ENCODE measurements around the gene CORO7.
"Not testable (repeated sequence)": the region's sequence is repeated elsewhere in the genome, so short reads cannot be mapped to it uniquely, and the experiment has no call there.

CORO7 gene

GRCh38 chr16:4334724-4335495, 81.5 kb downstream of the CORO7 start:
- Histone ChIP-seq H2AFZ (ENCODE audit: low read length) (no peak overlapping the region), H3K14ac (ENCODE audit: low read length) (no peak overlapping the region), H2AK5ac (ENCODE audit: low read depth, low read length) (no peak overlapping the region), H3K27ac (replicated peaks; ENCODE audit: low read length) (no peak overlapping the region), H2BK120ac (ENCODE audit: low read depth, low read length) (peak overlapping the region; percentile 67), H3K36me3 (replicated peaks in 1 of 2; ENCODE audit: control insufficient read depth in 2 of 2, insufficient read depth in 2 of 2, low read length in 2 of 2) (peaks cover 17 to 73% of the 10 kb centered on the region in 2 donors), H2BK5ac (ENCODE audit: low read length) (peak overlapping the region; percentile 75), H3K4me3 (ENCODE audit: low read length in 2 of 2) (no peak overlapping the region), H3K18ac (ENCODE audit: low read length) (no peak overlapping the region), H3K79me1 (ENCODE audit: low read depth, low read length) (peaks cover 23% of the 10 kb centered on the region), H4K91ac (ENCODE audit: low read depth, low read length, poor library complexity) (no peak overlapping the region), H3K4ac (ENCODE audit: low read length) (no peak overlapping the region), H3K4me2 (ENCODE audit: insufficient read depth, low read length, poor library complexity, severe bottlenecking) (no peak overlapping the region), H3K23ac (ENCODE audit: low read depth, low read length, poor library complexity) (peak overlapping the region; percentile 89), H3K27me3 (ENCODE audit: control insufficient read depth in 3 of 3, insufficient read depth in 3 of 3, low read depth in 1 of 3, low read length in 3 of 3) (no peaks in the 10 kb centered on the region), H3K9ac (ENCODE audit: low read depth, low read length, poor library complexity) (no peak overlapping the region), H2BK15ac (ENCODE audit: low read length) (no peak overlapping the region), H2BK12ac (ENCODE audit: low read length) (no peak overlapping the region), H3K9me3 (replicated peaks in 1 of 2; ENCODE audit: control insufficient read depth in 2 of 2, insufficient read depth in 1 of 2, low read depth in 1 of 2, low read length in 2 of 2) (no peaks in the 10 kb centered on the region), H3K4me1 (ENCODE audit: control insufficient read depth in 2 of 2, insufficient read depth in 1 of 2, low read depth in 1 of 2, low read length in 2 of 2) (no peaks in the 10 kb centered on the region), H4K8ac (ENCODE audit: low read depth, low read length) (no peak overlapping the region)
- no CpG with 5 or more reads among the region's 32 CpGs for WGBS, 2 donors (ENCODE audit: extremely low coverage in 2 of 2, insufficient read length in 2 of 2, insufficient replicate concordance in 1 of 2)
- DNase-seq (ENCODE audit: low spot score): no peak

GRCh38 chr16:4333714-4334113, 82.7 kb downstream of the CORO7 start:
- not testable (repeated sequence) for H2AK5ac ChIP-seq (ENCODE audit: low read depth, low read length); H2BK12ac ChIP-seq (ENCODE audit: low read length); H3K23ac ChIP-seq (ENCODE audit: low read depth, low read length, poor library complexity); H2BK15ac ChIP-seq (ENCODE audit: low read length); H3K14ac ChIP-seq (ENCODE audit: low read length); H3K9me3 ChIP-seq (replicated peaks in 1 of 2; ENCODE audit: control insufficient read depth in 2 of 2, insufficient read depth in 1 of 2, low read depth in 1 of 2, low read length in 2 of 2); H3K18ac ChIP-seq (ENCODE audit: low read length); H2AFZ ChIP-seq (ENCODE audit: low read length); H3K4me3 ChIP-seq (ENCODE audit: low read length in 2 of 2); H2BK120ac ChIP-seq (ENCODE audit: low read depth, low read length); H4K91ac ChIP-seq (ENCODE audit: low read depth, low read length, poor library complexity); H3K27ac ChIP-seq (replicated peaks; ENCODE audit: low read length); H3K27me3 ChIP-seq (ENCODE audit: control insufficient read depth in 3 of 3, insufficient read depth in 3 of 3, low read depth in 1 of 3, low read length in 3 of 3); H3K9ac ChIP-seq (ENCODE audit: low read depth, low read length, poor library complexity); H3K4me1 ChIP-seq (ENCODE audit: control insufficient read depth in 2 of 2, insufficient read depth in 1 of 2, low read depth in 1 of 2, low read length in 2 of 2); H2BK5ac ChIP-seq (ENCODE audit: low read length); DNase-seq (ENCODE audit: low spot score); H3K4me2 ChIP-seq (ENCODE audit: insufficient read depth, low read length, poor library complexity, severe bottlenecking); H4K8ac ChIP-seq (ENCODE audit: low read depth, low read length); H3K4ac ChIP-seq (ENCODE audit: low read length)
- no CpG with 5 or more reads among the region's 9 CpGs for WGBS, 2 donors (ENCODE audit: extremely low coverage in 2 of 2, insufficient read length in 2 of 2, insufficient replicate concordance in 1 of 2)
- Histone ChIP-seq H3K79me1 (ENCODE audit: low read depth, low read length) (peaks cover 26% of the 10 kb centered on the region), H3K36me3 (replicated peaks in 1 of 2; ENCODE audit: control insufficient read depth in 2 of 2, insufficient read depth in 2 of 2, low read length in 2 of 2) (peaks cover 17 to 62% of the 10 kb centered on the region in 2 donors)

GRCh38 chr16:4333308-4333638, 83.1 kb downstream of the CORO7 start:
- H3K4ac ChIP-seq (ENCODE audit: low read length): no peak overlapping the region
- no peak overlapping the region for H4K8ac ChIP-seq (ENCODE audit: low read depth, low read length)
- H3K4me3 ChIP-seq (ENCODE audit: low read length in 2 of 2): no peak overlapping the region
- no peak overlapping the region for H3K18ac ChIP-seq (ENCODE audit: low read length)
- H3K36me3 ChIP-seq (replicated peaks in 1 of 2; ENCODE audit: control insufficient read depth in 2 of 2, insufficient read depth in 2 of 2, low read length in 2 of 2): peaks cover 17 to 58% of the 10 kb centered on the region in 2 donors
- no peak overlapping the region for H3K4me2 ChIP-seq (ENCODE audit: insufficient read depth, low read length, poor library complexity, severe bottlenecking)
- WGBS, 2 donors (ENCODE audit: extremely low coverage in 2 of 2, insufficient read length in 2 of 2, insufficient replicate concordance in 1 of 2): no CpG with 5 or more reads among the region's 9 CpGs
- H4K91ac ChIP-seq (ENCODE audit: low read depth, low read length, poor library complexity): no peak overlapping the region
- peak overlapping the region; percentile 84 for H2BK5ac ChIP-seq (ENCODE audit: low read length)
- peak overlapping the region; percentile 70 for H2AK5ac ChIP-seq (ENCODE audit: low read depth, low read length)
- peaks cover 25% of the 10 kb centered on the region for H3K79me1 ChIP-seq (ENCODE audit: low read depth, low read length)
- H3K23ac ChIP-seq (ENCODE audit: low read depth, low read length, poor library complexity): peak overlapping the region; percentile 31
- peaks cover 3 to 9% of the 10 kb centered on the region in 2 donors for H3K4me1 ChIP-seq (ENCODE audit: control insufficient read depth in 2 of 2, insufficient read depth in 1 of 2, low read depth in 1 of 2, low read length in 2 of 2)
- H3K14ac ChIP-seq (ENCODE audit: low read length): peak overlapping the region; percentile 63
- peak overlapping the region; percentile 60 for H3K9ac ChIP-seq (ENCODE audit: low read depth, low read length, poor library complexity)
- no peak for DNase-seq (ENCODE audit: low spot score)
- no peaks in the 10 kb centered on the region for H3K27me3 ChIP-seq (ENCODE audit: control insufficient read depth in 3 of 3, insufficient read depth in 3 of 3, low read depth in 1 of 3, low read length in 3 of 3)
- no peak overlapping the region for H2BK120ac ChIP-seq (ENCODE audit: low read depth, low read length)
- H3K27ac ChIP-seq (replicated peaks; ENCODE audit: low read length): no peak overlapping the region
- no peak overlapping the region for H2AFZ ChIP-seq (ENCODE audit: low read length)
- H3K9me3 ChIP-seq (replicated peaks in 1 of 2; ENCODE audit: control insufficient read depth in 2 of 2, insufficient read depth in 1 of 2, low read depth in 1 of 2, low read length in 2 of 2): no peaks in the 10 kb centered on the region
- H2BK12ac ChIP-seq (ENCODE audit: low read length): no peak overlapping the region
- H2BK15ac ChIP-seq (ENCODE audit: low read length): no peak overlapping the region

GRCh38 chr16:4332623-4333307, 83.6 kb downstream of the CORO7 start:
- no peak overlapping the region for H4K8ac ChIP-seq (ENCODE audit: low read depth, low read length)
- no CpG with 5 or more reads among the region's 19 CpGs for WGBS, 2 donors (ENCODE audit: extremely low coverage in 2 of 2, insufficient read length in 2 of 2, insufficient replicate concordance in 1 of 2)

More at GRCh38 chr16:4332623-4333307, 83.6 kb downstream of the CORO7 start:
- Histone ChIP-seq H3K23ac (ENCODE audit: low read depth, low read length, poor library complexity) (peak overlapping the region; percentile 91), H2AK5ac (ENCODE audit: low read depth, low read length) (peak overlapping the region; percentile 70), H4K91ac (ENCODE audit: low read depth, low read length, poor library complexity) (no peak overlapping the region), H2BK5ac (ENCODE audit: low read length) (peak overlapping the region; percentile 84), H3K27ac (replicated peaks; ENCODE audit: low read length) (no peak overlapping the region), H3K79me1 (ENCODE audit: low read depth, low read length) (peaks cover 24% of the 10 kb centered on the region), H3K4me3 (ENCODE audit: low read length in 2 of 2) (no peak overlapping the region), H3K4me1 (ENCODE audit: control insufficient read depth in 2 of 2, insufficient read depth in 1 of 2, low read depth in 1 of 2, low read length in 2 of 2) (peaks cover 6 to 13% of the 10 kb centered on the region in 2 donors), H3K9me3 (replicated peaks in 1 of 2; ENCODE audit: control insufficient read depth in 2 of 2, insufficient read depth in 1 of 2, low read depth in 1 of 2, low read length in 2 of 2) (no peaks in the 10 kb centered on the region), H2AFZ (ENCODE audit: low read length) (no peak overlapping the region), H3K36me3 (replicated peaks in 1 of 2; ENCODE audit: control insufficient read depth in 2 of 2, insufficient read depth in 2 of 2, low read length in 2 of 2) (peaks cover 17 to 53% of the 10 kb centered on the region in 2 donors), H3K4me2 (ENCODE audit: insufficient read depth, low read length, poor library complexity, severe bottlenecking) (no peak overlapping the region), H3K9ac (ENCODE audit: low read depth, low read length, poor library complexity) (no peak overlapping the region), H2BK12ac (ENCODE audit: low read length) (no peak overlapping the region), H2BK120ac (ENCODE audit: low read depth, low read length) (no peak overlapping the region), H3K27me3 (ENCODE audit: control insufficient read depth in 3 of 3, insufficient read depth in 3 of 3, low read depth in 1 of 3, low read length in 3 of 3) (no peaks in the 10 kb centered on the region), H3K18ac (ENCODE audit: low read length) (no peak overlapping the region), H3K4ac (ENCODE audit: low read length) (no peak overlapping the region), H3K14ac (ENCODE audit: low read length) (peak overlapping the region; percentile 63), H2BK15ac (ENCODE audit: low read length) (no peak overlapping the region)
- no peak for DNase-seq (ENCODE audit: low spot score)
